ENCODE results near the gene FAM50A. TPM values are rescaled to one million over a fixed set of nuclear protein-coding genes. Genes with fewer than 3 reads are reported as not detected.
A peak's percentile ranks its signal among the peaks of the same experiment; 100 is the strongest.

The FAM50A gene
- total RNA-seq, 1 experiment from 2014 or later: 53.8 TPM

DNA sequence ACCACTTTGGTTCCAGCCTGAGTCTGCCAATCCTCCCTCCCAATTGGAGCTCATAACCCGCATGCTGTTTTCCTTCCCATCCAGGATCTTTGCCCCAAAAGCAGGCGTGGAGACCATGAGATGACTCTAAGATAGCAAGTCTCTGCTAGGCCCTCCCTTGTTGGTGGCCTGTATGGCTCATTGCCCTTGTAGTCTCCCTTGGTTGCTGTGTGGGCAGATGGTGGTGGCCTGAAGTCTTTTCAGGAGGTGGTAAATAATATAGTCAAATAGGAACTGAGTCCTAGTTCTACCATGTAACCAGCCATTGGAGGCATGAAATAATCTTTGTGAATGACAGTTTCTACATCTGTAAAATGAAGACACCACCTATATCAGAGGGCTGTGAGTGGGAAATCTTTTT, 14.2 kb upstream of the FAM50A start:
- DNase-seq (no peak), ATAC-seq (no peak)
- intact Hi-C loops (cut with micrococcal nuclease): no loop called here
- peak overlapping the region; percentile 93 for H3K4me3 ChIP-seq (ENCODE audit: low read length)
- POLR2A ChIA-PET (ENCODE audit: unreplicated experiment): no interaction called here
- H3K9ac ChIP-seq (ENCODE audit: low read length): peak overlapping the region; percentile 82; the same call in 1 of the 2 replicates
- H3K4me2 ChIP-seq (ENCODE audit: low read length): peak overlapping the region; percentile 99
- H4K20me1 ChIP-seq (ENCODE audit: low read length): no peaks in the 10 kb centered on the region
- BruUV-seq (replicated peaks): no TSS peak
- H3K27me3 ChIP-seq (ENCODE audit: low read length): no peaks in the 10 kb centered on the region
- H3K9me3 ChIP-seq (ENCODE audit: low read length): no peaks in the 10 kb centered on the region
- CTCF ChIA-PET: no interaction called here
- H3K79me2 ChIP-seq (ENCODE audit: low read length): peaks cover 27% of the 10 kb centered on the region
- H3F3A ChIP-seq (ENCODE audit: low read length, unreplicated experiment): no peaks in the 10 kb centered on the region
- H3K4me1 ChIP-seq (ENCODE audit: insufficient read depth, low read length): peaks cover 23% of the 10 kb centered on the region
- no peaks in the 10 kb centered on the region; the same call in 1 of the 2 replicates for H3K36me3 ChIP-seq (ENCODE audit: low read depth, low read length)
- TF ChIP-seq, protein P1, sequence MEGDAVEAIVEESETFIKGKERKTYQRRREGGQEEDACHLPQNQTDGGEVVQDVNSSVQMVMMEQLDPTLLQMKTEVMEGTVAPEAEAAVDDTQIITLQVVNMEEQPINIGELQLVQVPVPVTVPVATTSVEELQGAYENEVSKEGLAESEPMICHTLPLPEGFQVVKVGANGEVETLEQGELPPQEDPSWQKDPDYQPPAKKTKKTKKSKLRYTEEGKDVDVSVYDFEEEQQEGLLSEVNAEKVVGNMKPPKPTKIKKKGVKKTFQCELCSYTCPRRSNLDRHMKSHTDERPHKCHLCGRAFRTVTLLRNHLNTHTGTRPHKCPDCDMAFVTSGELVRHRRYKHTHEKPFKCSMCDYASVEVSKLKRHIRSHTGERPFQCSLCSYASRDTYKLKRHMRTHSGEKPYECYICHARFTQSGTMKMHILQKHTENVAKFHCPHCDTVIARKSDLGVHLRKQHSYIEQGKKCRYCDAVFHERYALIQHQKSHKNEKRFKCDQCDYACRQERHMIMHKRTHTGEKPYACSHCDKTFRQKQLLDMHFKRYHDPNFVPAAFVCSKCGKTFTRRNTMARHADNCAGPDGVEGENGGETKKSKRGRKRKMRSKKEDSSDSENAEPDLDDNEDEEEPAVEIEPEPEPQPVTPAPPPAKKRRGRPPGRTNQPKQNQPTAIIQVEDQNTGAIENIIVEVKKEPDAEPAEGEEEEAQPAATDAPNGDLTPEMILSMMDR (conservative IDR thresholded peaks at IDR 0.05; ENCODE audit: low read depth, low read length): no peak
- TF ChIP-seq EZH2 (IDR thresholded peaks at IDR 0.05; ENCODE audit: low read length, unreplicated experiment) (no peak), EZH2phosphoT487 (IDR thresholded peaks at IDR 0.05; ENCODE audit: borderline replicate concordance, low read length) (no peak)
- no peak overlapping the region for H2AFZ ChIP-seq (ENCODE audit: low read length)
- H3K9me2 ChIP-seq (replicated peaks; ENCODE audit: low read length): no peaks in the 10 kb centered on the region
- no peak overlapping the region for H3K27ac ChIP-seq (ENCODE audit: low read length)

DNA sequence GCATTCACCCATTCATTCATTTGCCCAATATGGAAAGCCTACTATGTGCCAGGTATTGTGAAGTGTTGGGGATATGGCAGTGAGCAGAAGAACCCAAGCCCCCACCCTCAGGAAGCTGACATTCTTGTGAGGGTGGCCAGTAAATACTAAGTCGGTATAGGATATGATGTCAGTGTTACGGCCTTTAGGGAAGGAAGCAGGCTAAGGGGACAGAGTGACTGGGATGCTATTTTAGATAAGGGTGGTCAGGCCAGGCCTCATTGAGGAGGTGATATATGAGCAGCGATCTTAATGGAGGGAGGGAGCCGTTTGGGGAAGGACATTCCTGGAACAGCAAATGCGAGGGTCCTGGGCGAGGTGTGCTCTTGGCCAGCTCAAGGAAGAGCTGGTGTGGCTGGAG, 13.5 kb upstream of the FAM50A start:
- no peak for DNase-seq
- intact Hi-C loops (cut with micrococcal nuclease): no loop called here
- no peaks in the 10 kb centered on the region; the same call in 1 of the 2 replicates for H3K36me3 ChIP-seq (ENCODE audit: low read depth, low read length)
- no peak for TF ChIP-seq EZH2phosphoT487 (IDR thresholded peaks at IDR 0.05; ENCODE audit: borderline replicate concordance, low read length)
- TF ChIP-seq EZH2 (IDR thresholded peaks at IDR 0.05; ENCODE audit: low read length, unreplicated experiment): no peak
- TF ChIP-seq, protein P1 (conservative IDR thresholded peaks at IDR 0.05; ENCODE audit: low read depth, low read length): no peak
- ChIA-PET POLR2A (ENCODE audit: unreplicated experiment) (no interaction called here), CTCF (no interaction called here)
- H3K9me2 ChIP-seq (replicated peaks; ENCODE audit: low read length): no peaks in the 10 kb centered on the region
- H3K4me1 ChIP-seq (ENCODE audit: insufficient read depth, low read length): peaks cover 23% of the 10 kb centered on the region
- no peaks in the 10 kb centered on the region for H3F3A ChIP-seq (ENCODE audit: low read length, unreplicated experiment)
- H3K79me2 ChIP-seq (ENCODE audit: low read length): peaks cover 27% of the 10 kb centered on the region
- ATAC-seq: no peak
- no peak overlapping the region for H3K4me3 ChIP-seq (ENCODE audit: low read length)
- H3K4me2 ChIP-seq (ENCODE audit: low read length): peak overlapping the region; percentile 12; the same call in 1 of the 2 replicates
- H3K27me3 ChIP-seq (ENCODE audit: low read length): no peaks in the 10 kb centered on the region
- H4K20me1 ChIP-seq (ENCODE audit: low read length): no peaks in the 10 kb centered on the region
- no peak overlapping the region for H2AFZ ChIP-seq (ENCODE audit: low read length)
- H3K9ac ChIP-seq (ENCODE audit: low read length): no peak overlapping the region
- no peak overlapping the region for H3K27ac ChIP-seq (ENCODE audit: low read length)
- no TSS peak for BruUV-seq (replicated peaks)
- no peaks in the 10 kb centered on the region for H3K9me3 ChIP-seq (ENCODE audit: low read length)

DNA sequence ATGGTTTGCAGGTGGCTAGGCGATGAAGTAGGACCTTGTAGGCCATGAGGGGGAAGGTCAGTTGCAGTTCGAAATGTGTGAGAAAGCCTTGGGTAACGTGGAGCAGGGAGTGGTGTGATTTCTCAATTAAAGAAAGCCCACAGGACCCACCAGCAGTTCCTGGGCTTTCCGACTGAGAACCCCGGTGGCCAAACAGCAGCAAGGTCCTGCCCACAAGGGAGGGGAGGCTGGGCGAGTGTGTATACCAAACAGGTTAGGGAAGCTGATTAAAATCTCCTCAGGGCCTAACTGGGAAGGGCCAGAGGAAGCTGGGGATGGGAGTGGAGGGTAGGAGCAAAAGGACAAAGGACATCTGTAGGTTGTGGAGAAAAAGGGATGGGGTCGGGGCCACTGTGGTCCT, 13.0 kb upstream of the FAM50A start:
- ChIA-PET CTCF (no interaction called here), POLR2A (ENCODE audit: unreplicated experiment) (no interaction called here)
- Histone ChIP-seq H3K27ac (ENCODE audit: low read length) (no peak overlapping the region), H3F3A (ENCODE audit: low read length, unreplicated experiment) (no peaks in the 10 kb centered on the region), H3K27me3 (ENCODE audit: low read length) (no peaks in the 10 kb centered on the region), H3K9me3 (ENCODE audit: low read length) (no peaks in the 10 kb centered on the region), H3K9me2 (replicated peaks; ENCODE audit: low read length) (no peaks in the 10 kb centered on the region), H3K79me2 (ENCODE audit: low read length) (peaks cover 27% of the 10 kb centered on the region), H2AFZ (ENCODE audit: low read length) (no peak overlapping the region), H3K36me3 (ENCODE audit: low read depth, low read length) (no peaks in the 10 kb centered on the region; the same call in 1 of the 2 replicates), H3K4me2 (ENCODE audit: low read length) (peak overlapping the region; percentile 12; the same call in 1 of the 2 replicates), H4K20me1 (ENCODE audit: low read length) (no peaks in the 10 kb centered on the region), H3K4me3 (ENCODE audit: low read length) (no peak overlapping the region), H3K4me1 (ENCODE audit: insufficient read depth, low read length) (peaks cover 23% of the 10 kb centered on the region), H3K9ac (ENCODE audit: low read length) (no peak overlapping the region)
- TF ChIP-seq, protein P1 (conservative IDR thresholded peaks at IDR 0.05; ENCODE audit: low read depth, low read length): no peak
- TF ChIP-seq EZH2 (IDR thresholded peaks at IDR 0.05; ENCODE audit: low read length, unreplicated experiment) (no peak), EZH2phosphoT487 (IDR thresholded peaks at IDR 0.05; ENCODE audit: borderline replicate concordance, low read length) (no peak)
- DNase-seq: peak; percentile 20
- no peak for ATAC-seq
- no TSS peak for BruUV-seq (replicated peaks)
- intact Hi-C loops (cut with micrococcal nuclease): no loop called here

Measured in PC-3 (cell line).